ENCODE measurements around the gene TEAD1. TPM values are rescaled to one million over a fixed set of nuclear protein-coding genes. Genes with fewer than 3 reads are reported as not detected.

TEAD1 gene
- total and polyA plus RNA-seq, 7 donors: 3.2 to 200 (median 155) TPM

GRCh38 chr11:12683874-12684273 lies 9.7 kb downstream of the TEAD1 start:
- 67 to 82% methylated on average over 5 of the region's 5 CpGs for WGBS, 2 donors
- H3K4me3 ChIP-seq: no peak overlapping the region
- intact Hi-C loops (cut with DNase I): no loop called here
- TF ChIP-seq POLR2AphosphoS5 (IDR thresholded peaks at IDR 0.05): no peak
- TF ChIP-seq POLR2A (IDR thresholded peaks at IDR 0.05): no peak
- no peak for TF ChIP-seq CTCF (IDR thresholded peaks at IDR 0.05)
- no peak for TF ChIP-seq EP300 (IDR thresholded peaks at IDR 0.05)
- H3K9me3 ChIP-seq: no peaks in the 10 kb centered on the region
- no peak for DNase-seq
- peaks cover 0 to 100% (median 76%) of the 10 kb centered on the region in 4 donors for H3K4me1 ChIP-seq
- no peaks in the 10 kb centered on the region for H3K36me3 ChIP-seq
- no peaks in the 10 kb centered on the region for H3K27me3 ChIP-seq
- peak overlapping the region in 1 of 4 donors; percentile 99 for H3K27ac ChIP-seq

- H3K27me3 ChIP-seq: no peaks in the 10 kb centered on the region
- intact Hi-C loops (cut with DNase I): no loop called here
- H3K27ac ChIP-seq: peak overlapping the region in 1 of 4 donors; percentile 99
- TF ChIP-seq CTCF (IDR thresholded peaks at IDR 0.05): no peak
- no peak for TF ChIP-seq POLR2AphosphoS5 (IDR thresholded peaks at IDR 0.05)
- TF ChIP-seq EP300 (IDR thresholded peaks at IDR 0.05): no peak
- TF ChIP-seq POLR2A (IDR thresholded peaks at IDR 0.05): no peak
- H3K36me3 ChIP-seq: no peaks in the 10 kb centered on the region
- H3K4me3 ChIP-seq: no peak overlapping the region
- H3K4me1 ChIP-seq: peaks cover 0 to 100% (median 76%) of the 10 kb centered on the region in 4 donors
- no peaks in the 10 kb centered on the region for H3K9me3 ChIP-seq
- 56 to 76% methylated on average over 4 of the region's 4 CpGs for WGBS, 2 donors
- no peak for DNase-seq
These were observed 10.1 kb downstream of the TEAD1 start for GRCh38 chr11:12684315-12684714.

GRCh38 chr11:12684816-12685215 lies 10.6 kb downstream of the TEAD1 start:
- Histone ChIP-seq H3K4me1 (peaks cover 0 to 100% (median 76%) of the 10 kb centered on the region in 4 donors), H3K27ac (peak overlapping the region in 1 of 4 donors; percentile 22), H3K4me3 (no peak overlapping the region), H3K9me3 (no peaks in the 10 kb centered on the region), H3K27me3 (no peaks in the 10 kb centered on the region), H3K36me3 (no peaks in the 10 kb centered on the region)
- DNase-seq: no peak
- intact Hi-C loops (cut with DNase I): no loop called here
- TF ChIP-seq EP300 (IDR thresholded peaks at IDR 0.05): no peak
- no peak for TF ChIP-seq CTCF (IDR thresholded peaks at IDR 0.05)
- no peak for TF ChIP-seq POLR2AphosphoS5 (IDR thresholded peaks at IDR 0.05)
- WGBS, 2 donors: 7 to 60% methylated on average over 1 of the region's 1 CpG

GRCh38 chr11:12685229-12685628 lies 11.0 kb downstream of the TEAD1 start:
- 13 to 61% methylated on average over 3 of the region's 3 CpGs for whole genome bisulfite sequencing, 2 donors
- H3K4me3 ChIP-seq: no peak overlapping the region
- DNase-seq: no peak
- intact Hi-C loops (cut with DNase I): no loop called here
- H3K27me3 ChIP-seq: no peaks in the 10 kb centered on the region
- no peaks in the 10 kb centered on the region for H3K36me3 ChIP-seq
- H3K4me1 ChIP-seq: peaks cover 0 to 98% (median 76%) of the 10 kb centered on the region in 4 donors
- TF ChIP-seq POLR2A (IDR thresholded peaks at IDR 0.05) (no peak), EP300 (IDR thresholded peaks at IDR 0.05) (no peak), CTCF (IDR thresholded peaks at IDR 0.05) (no peak), POLR2AphosphoS5 (IDR thresholded peaks at IDR 0.05) (no peak)
- peak overlapping the region in 1 of 4 donors; percentile 22 for H3K27ac ChIP-seq
- H3K9me3 ChIP-seq: no peaks in the 10 kb centered on the region
